Measurements from ENCODE around the gene JAG2.

Gene JAG2

GRCh38 chr14:105145381-105146180 is 23.0 kb downstream of the JAG2 start:
- in situ Hi-C loops (cut with HindIII; ENCODE audit: low pct_ligation_motif_present, low pct_unique_long_range_greater_than_20kb, low sequenced_read_pairs) = no loop called here

GRCh38 chr14:105144666-105145380 is 23.8 kb downstream of the JAG2 start:
- in situ Hi-C loops (cut with HindIII; ENCODE audit: low pct_ligation_motif_present, low pct_unique_long_range_greater_than_20kb, low sequenced_read_pairs) = no loop called here
- no peak for DNase-seq

More at GRCh38 chr14:105145381-105146180, 23.0 kb downstream of the JAG2 start:
- no peak for DNase-seq

- no peak for DNase-seq
- in situ Hi-C loops (cut with HindIII; ENCODE audit: low pct_ligation_motif_present, low pct_unique_long_range_greater_than_20kb, low sequenced_read_pairs) = no loop called here
Observed at GRCh38 chr14:105144026-105144665, 24.4 kb downstream of the JAG2 start.

- in situ Hi-C loops (cut with HindIII; ENCODE audit: low pct_ligation_motif_present, low pct_unique_long_range_greater_than_20kb, low sequenced_read_pairs) = no loop called here
Observed at GRCh38 chr14:105143451-105144025, 25.0 kb downstream of the JAG2 start.

GRCh38 chr14:105142651-105143450 is 25.7 kb downstream of the JAG2 start:
- DNase-seq = no peak
- in situ Hi-C loops (cut with HindIII; ENCODE audit: low pct_ligation_motif_present, low pct_unique_long_range_greater_than_20kb, low sequenced_read_pairs) = no loop called here

More at GRCh38 chr14:105143451-105144025, 25.0 kb downstream of the JAG2 start:
- DNase-seq = no peak

GRCh38 chr14:105141486-105142281 is 26.9 kb downstream of the JAG2 start:
- no peak for DNase-seq
- in situ Hi-C loops (cut with HindIII; ENCODE audit: low pct_ligation_motif_present, low pct_unique_long_range_greater_than_20kb, low sequenced_read_pairs) = no loop called here

- no peak for DNase-seq
- in situ Hi-C loops (cut with HindIII; ENCODE audit: low pct_ligation_motif_present, low pct_unique_long_range_greater_than_20kb, low sequenced_read_pairs) = no loop called here
Observed at GRCh38 chr14:105141026-105141425, 27.6 kb downstream of the JAG2 start.

GRCh38 chr14:105140581-105140980 is 28.0 kb downstream of the JAG2 start:
- in situ Hi-C loops (cut with HindIII; ENCODE audit: low pct_ligation_motif_present, low pct_unique_long_range_greater_than_20kb, low sequenced_read_pairs) = no loop called here
- DNase-seq = no peak

- DNase-seq = no peak
- in situ Hi-C loops (cut with HindIII; ENCODE audit: low pct_ligation_motif_present, low pct_unique_long_range_greater_than_20kb, low sequenced_read_pairs) = no loop called here
Observed at GRCh38 chr14:105139831-105140239, 28.7 kb downstream of the JAG2 start.

GRCh38 chr14:105139212-105139825 is 29.3 kb downstream of the JAG2 start:
- in situ Hi-C loops (cut with HindIII; ENCODE audit: low pct_ligation_motif_present, low pct_unique_long_range_greater_than_20kb, low sequenced_read_pairs) = no loop called here
- DNase-seq = no peak

- in situ Hi-C loops (cut with HindIII; ENCODE audit: low pct_ligation_motif_present, low pct_unique_long_range_greater_than_20kb, low sequenced_read_pairs) = no loop called here
- DNase-seq = no peak
Observed at GRCh38 chr14:105138551-105139111, 29.9 kb downstream of the JAG2 start.

GRCh38 chr14:105138021-105138541 is 30.5 kb downstream of the JAG2 start:
- no peak for DNase-seq
- in situ Hi-C loops (cut with HindIII; ENCODE audit: low pct_ligation_motif_present, low pct_unique_long_range_greater_than_20kb, low sequenced_read_pairs) = no loop called here

GRCh38 chr14:105137481-105138020 is 31.0 kb downstream of the JAG2 start:
- in situ Hi-C loops (cut with HindIII; ENCODE audit: low pct_ligation_motif_present, low pct_unique_long_range_greater_than_20kb, low sequenced_read_pairs) = no loop called here
- no peak for DNase-seq

- in situ Hi-C loops (cut with HindIII; ENCODE audit: low pct_ligation_motif_present, low pct_unique_long_range_greater_than_20kb, low sequenced_read_pairs) = no loop called here
- no peak for DNase-seq
Observed at GRCh38 chr14:105136401-105137322, 31.9 kb downstream of the JAG2 start.

GRCh38 chr14:105135700-105136395 is 32.7 kb downstream of the JAG2 start:
- no peak for DNase-seq
- in situ Hi-C loops (cut with HindIII; ENCODE audit: low pct_ligation_motif_present, low pct_unique_long_range_greater_than_20kb, low sequenced_read_pairs) = no loop called here
